GM04504 (cell line): ENCODE data around the gene CCL4L2.
"Not testable (repeated sequence)": the region's sequence is repeated elsewhere in the genome, so short reads cannot be mapped to it uniquely, and the experiment has no call there.

Experiments used
- DNase-seq: peaks from one replicate; pipeline ENCODE4 v3.0.0-alpha.2; 2012; ENCODE audit warnings: low read depth

Gene CCL4L2

GRCh38 chr17:36221581-36222100 lies 10.8 kb downstream of the CCL4L2 start:
- not testable (repeated sequence) for DNase-seq

GRCh38 chr17:36222967-36223366 lies 12.1 kb downstream of the CCL4L2 start:
- not testable (repeated sequence) for DNase-seq

GRCh38 chr17:36229644-36230043 lies 18.8 kb downstream of the CCL4L2 start:
- DNase-seq = not testable (repeated sequence)

- DNase-seq = not testable (repeated sequence)
These were observed 31.2 kb downstream of the CCL4L2 start for GRCh38 chr17:36242046-36242445.
